Transverse colon (tissue), 4 donors: ENCODE measurements around the gene HRAS. TPM values are rescaled to one million over a fixed set of nuclear protein-coding genes. Genes with fewer than 3 reads are reported as not detected.

Experiments used
- DNase-seq: peaks from one replicate; pipeline ENCODE4 v3.0.0-alpha.2; 2019
- H3K27ac ChIP-seq, 4 donors: fragments of 200-600 bp; sonication (generic); 2 replicates each; pipeline ENCODE4 v1.5.1; 2016 to 2018; ENCODE audit warnings: inconsistent platforms in 4 of 4
- H3K27me3 ChIP-seq: fragments of 200-600 bp; sonication (generic); 2 replicates; pipeline ENCODE4 v1.5.1; 2017; ENCODE audit warnings: inconsistent platforms
- H3K36me3 ChIP-seq, 4 donors: fragments of 200-600 bp; sonication (generic); 2 replicates each; pipeline ENCODE4 v1.5.1; 2017 to 2019; ENCODE audit warnings: inconsistent platforms in 4 of 4
- H3K4me1 ChIP-seq, 4 donors: fragments of 200-600 bp; sonication (generic); 2 replicates each; pipeline ENCODE4 v1.5.1; 2017 to 2020; ENCODE audit warnings: inconsistent platforms in 4 of 4
- H3K4me3 ChIP-seq, 4 donors: fragments of 200-600 bp; sonication (generic); 1 replicate in 1 of 4; 2 replicates in 3 of 4; pipeline versions ENCODE4 v1.5.1 to v1.6.1; 2017 to 2019; ENCODE audit warnings: inconsistent platforms in 4 of 4
- H3K9me3 ChIP-seq, 2 donors: fragments of 200-600 bp; sonication (generic); 2 replicates each; pipeline ENCODE4 v1.5.1; 2017 to 2019; ENCODE audit warnings: inconsistent platforms in 2 of 2
- CTCF ChIP-seq, 5 experiments: fragments of 200-600 bp in 3 of 5; fragments of 450-650 bp in 2 of 5; sonication (generic) in 3 of 5; IDR thresholded peaks; 1 replicate in 2 of 5; 2 replicates in 3 of 5; pipeline ENCODE4 v1.5.1; 2016 to 2017; ENCODE audit warnings: antibody characterized with exemption in 5 of 5, inconsistent platforms in 3 of 5, mild to moderate bottlenecking in 2 of 5, moderate library complexity in 1 of 5
- EP300 ChIP-seq: sonication (generic); formaldehyde crosslinking; IDR thresholded peaks from one replicate; pipeline ENCODE4 v1.6.1; 2017; ENCODE audit warnings: antibody characterized with exemption, low read depth
- POLR2A ChIP-seq: fragments of 450-650 bp; IDR thresholded peaks from one replicate; pipeline ENCODE4 v1.6.1; 2016; ENCODE audit warnings: antibody characterized with exemption, mild to moderate bottlenecking, moderate library complexity
- POLR2AphosphoS5 ChIP-seq, 3 donors: sonication (generic); formaldehyde crosslinking; IDR thresholded peaks; one replicate each; pipeline ENCODE4 v1.6.1; 2016; ENCODE audit warnings: antibody characterized with exemption in 3 of 3
- WGBS, 2 donors: methylation state at CpG; one replicate each; pipeline ENCODE4 v1.1.5; 2018; ENCODE audit warnings: low coverage in 1 of 2; 5-methylcytosine and 5-hydroxymethylcytosine counted together
- in situ Hi-C, 4 donors: fragments of 200-750 bp; cut with MboI; loops; one replicate each; pipeline versions ENCODE4 v1.15.0 to v1.15.1; 2017; ENCODE audit warnings: low sequenced_read_pairs in 3 of 4, low pct_ligation_motif_present in 1 of 4, low pct_unique_long_range_greater_than_20kb in 1 of 4
- intact Hi-C: fragments of 100-400 bp; cut with DNase I; formaldehyde crosslinking; loops from one replicate; pipeline ENCODE4 v1.15.1; 2023; ENCODE audit warnings: low total_unique reads
- total RNA-seq, 4 donors: library from RNA; depleted of rRNA; stranded (reverse); fragments of >200 nt; gene quantifications; one replicate each; pipeline ENCODE4 v1.1.0, GENCODE V29; 2016

HRAS gene
- total RNA-seq, 4 donors from 2014 or later: 31.0 to 57.1 (median 33.9) TPM

GRCh38 chr11:532527-532985, 2.8 kb downstream of the HRAS start:
- Histone ChIP-seq H3K27me3 (peaks cover 2% of the 10 kb centered on the region), H3K4me1 (peaks cover 11 to 32% (median 29%) of the 10 kb centered on the region in 4 donors), H3K36me3 (no peaks in the 10 kb centered on the region), H3K4me3 (no peak overlapping the region), H3K9me3 (no peaks in the 10 kb centered on the region), H3K27ac (no peak overlapping the region)
- in situ Hi-C loops: no loop called here
- intact Hi-C loops: no loop called here
- 93% methylated on average over 19 of the region's 23 CpGs; no CpG with 5 or more reads in 1 of the 2 donors for WGBS, 2 donors
- TF ChIP-seq CTCF (IDR thresholded peaks at IDR 0.05) (no peak), EP300 (no peak), POLR2AphosphoS5 (IDR thresholded peaks at IDR 0.05) (no peak), POLR2A (no peak)
- no peak for DNase-seq

- Histone ChIP-seq H3K36me3 (no peaks in the 10 kb centered on the region), H3K4me1 (peaks cover 11 to 27% (median 24%) of the 10 kb centered on the region in 4 donors), H3K27me3 (peaks cover 2% of the 10 kb centered on the region), H3K27ac (no peak overlapping the region), H3K9me3 (no peaks in the 10 kb centered on the region), H3K4me3 (no peak overlapping the region)
- in situ Hi-C loops: no loop called here
- DNase-seq: no peak
- WGBS, 2 donors: 56 to 91% methylated on average over 6 to 18 of the region's 18 CpGs
- no peak for TF ChIP-seq EP300
- TF ChIP-seq CTCF (IDR thresholded peaks at IDR 0.05): no peak
- TF ChIP-seq POLR2AphosphoS5 (IDR thresholded peaks at IDR 0.05): no peak
- TF ChIP-seq POLR2A: no peak
- intact Hi-C loops: no loop called here
Measured at GRCh38 chr11:531919-532526, 3.4 kb downstream of the HRAS start.

- Histone ChIP-seq H3K4me1 (peaks cover 11 to 18% (median 15%) of the 10 kb centered on the region in 4 donors), H3K4me3 (no peak overlapping the region), H3K27ac (no peak overlapping the region), H3K27me3 (no peaks in the 10 kb centered on the region), H3K36me3 (no peaks in the 10 kb centered on the region), H3K9me3 (no peaks in the 10 kb centered on the region)
- TF ChIP-seq CTCF (IDR thresholded peaks at IDR 0.05) (no peak), EP300 (no peak), POLR2A (no peak), POLR2AphosphoS5 (IDR thresholded peaks at IDR 0.05) (no peak)
- intact Hi-C loops (no loop called here), in situ Hi-C loops (no loop called here)
- DNase-seq: no peak
- WGBS, 2 donors: 87% methylated on average over 28 of the region's 28 CpGs; no CpG with 5 or more reads in 1 of the 2 donors
Measured at GRCh38 chr11:530960-531831, 4.2 kb downstream of the HRAS start.

GRCh38 chr11:529728-530411, 5.5 kb downstream of the HRAS start:
- no peak for DNase-seq
- no peak for TF ChIP-seq EP300
- no peak for TF ChIP-seq POLR2A
- no peak for TF ChIP-seq POLR2AphosphoS5 (IDR thresholded peaks at IDR 0.05)
- H3K27me3 ChIP-seq: no peaks in the 10 kb centered on the region
- H3K27ac ChIP-seq: no peak overlapping the region
- intact Hi-C loops: no loop called here
- 79 to 100% methylated on average over 1 to 12 of the region's 18 CpGs for WGBS, 2 donors
- H3K9me3 ChIP-seq: no peaks in the 10 kb centered on the region
- peaks cover 10 to 14% (median 11%) of the 10 kb centered on the region in 4 donors for H3K4me1 ChIP-seq
- in situ Hi-C loops: no loop called here
- no peak overlapping the region for H3K4me3 ChIP-seq
- H3K36me3 ChIP-seq: no peaks in the 10 kb centered on the region
